ENCODE results near the gene TRIL.

The TRIL gene, protein sequence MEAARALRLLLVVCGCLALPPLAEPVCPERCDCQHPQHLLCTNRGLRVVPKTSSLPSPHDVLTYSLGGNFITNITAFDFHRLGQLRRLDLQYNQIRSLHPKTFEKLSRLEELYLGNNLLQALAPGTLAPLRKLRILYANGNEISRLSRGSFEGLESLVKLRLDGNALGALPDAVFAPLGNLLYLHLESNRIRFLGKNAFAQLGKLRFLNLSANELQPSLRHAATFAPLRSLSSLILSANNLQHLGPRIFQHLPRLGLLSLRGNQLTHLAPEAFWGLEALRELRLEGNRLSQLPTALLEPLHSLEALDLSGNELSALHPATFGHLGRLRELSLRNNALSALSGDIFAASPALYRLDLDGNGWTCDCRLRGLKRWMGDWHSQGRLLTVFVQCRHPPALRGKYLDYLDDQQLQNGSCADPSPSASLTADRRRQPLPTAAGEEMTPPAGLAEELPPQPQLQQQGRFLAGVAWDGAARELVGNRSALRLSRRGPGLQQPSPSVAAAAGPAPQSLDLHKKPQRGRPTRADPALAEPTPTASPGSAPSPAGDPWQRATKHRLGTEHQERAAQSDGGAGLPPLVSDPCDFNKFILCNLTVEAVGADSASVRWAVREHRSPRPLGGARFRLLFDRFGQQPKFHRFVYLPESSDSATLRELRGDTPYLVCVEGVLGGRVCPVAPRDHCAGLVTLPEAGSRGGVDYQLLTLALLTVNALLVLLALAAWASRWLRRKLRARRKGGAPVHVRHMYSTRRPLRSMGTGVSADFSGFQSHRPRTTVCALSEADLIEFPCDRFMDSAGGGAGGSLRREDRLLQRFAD

DNA sequence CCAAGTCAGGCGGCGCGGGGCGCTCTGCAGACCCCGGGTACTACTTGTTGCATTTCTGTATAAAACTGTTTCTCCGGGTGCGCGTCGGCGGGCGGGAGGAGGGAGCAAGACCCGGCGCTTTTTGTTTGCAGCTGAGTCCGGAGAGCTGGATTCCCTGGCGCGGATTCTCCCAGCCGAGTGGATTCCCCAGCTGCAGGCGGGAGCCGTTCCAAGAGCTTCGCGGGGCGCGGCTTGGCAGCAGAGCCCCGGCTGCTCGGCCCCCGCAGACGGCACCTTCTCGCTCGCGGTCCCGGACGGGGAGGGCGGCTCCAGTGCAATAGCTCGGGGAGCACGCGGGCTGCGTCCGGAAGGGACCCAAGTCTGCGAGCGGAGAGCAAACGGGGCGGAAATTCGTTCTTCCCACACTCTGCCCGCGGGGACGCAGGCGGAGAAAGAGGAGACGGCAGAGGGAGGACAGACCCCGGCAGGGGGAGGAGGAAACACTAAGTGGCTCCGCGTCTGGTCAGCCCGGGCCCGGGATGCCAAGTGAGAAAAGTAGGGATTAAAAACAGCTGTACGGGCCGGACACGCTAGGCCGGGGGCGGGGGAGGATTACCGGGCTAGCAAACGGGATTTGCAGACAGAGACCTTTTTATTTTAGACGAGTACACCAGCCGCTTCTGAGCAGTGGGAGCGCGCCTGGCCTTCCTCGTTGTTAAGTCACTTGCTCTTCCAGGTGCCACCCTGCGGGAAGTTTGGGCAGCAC lies at the start of gene TRIL:
TRIL (minus strand) TSS at position 96 of the 745 bp plus-strand sequence. CDS start 284 bp downstream, outside the sequence.
- DNase-seq, result peak; percentile 69
- Mint-ChIP-seq H3K27ac (no peak within 1 kb of the TSS), H3K9me3 (no peaks in the 10 kb centered on the region), H3K27me3 (ENCODE audit: low read depth, poor library complexity) (peaks cover 21% of the 10 kb centered on the region), H3K4me1 (peaks cover 59% of the 10 kb centered on the region), H3K36me3 (ENCODE audit: low read depth) (peaks cover 4% of the 10 kb centered on the region), H3K4me3 (peak within 1 kb of the TSS; percentile 89)
- TF ChIP-seq, protein P1, sequence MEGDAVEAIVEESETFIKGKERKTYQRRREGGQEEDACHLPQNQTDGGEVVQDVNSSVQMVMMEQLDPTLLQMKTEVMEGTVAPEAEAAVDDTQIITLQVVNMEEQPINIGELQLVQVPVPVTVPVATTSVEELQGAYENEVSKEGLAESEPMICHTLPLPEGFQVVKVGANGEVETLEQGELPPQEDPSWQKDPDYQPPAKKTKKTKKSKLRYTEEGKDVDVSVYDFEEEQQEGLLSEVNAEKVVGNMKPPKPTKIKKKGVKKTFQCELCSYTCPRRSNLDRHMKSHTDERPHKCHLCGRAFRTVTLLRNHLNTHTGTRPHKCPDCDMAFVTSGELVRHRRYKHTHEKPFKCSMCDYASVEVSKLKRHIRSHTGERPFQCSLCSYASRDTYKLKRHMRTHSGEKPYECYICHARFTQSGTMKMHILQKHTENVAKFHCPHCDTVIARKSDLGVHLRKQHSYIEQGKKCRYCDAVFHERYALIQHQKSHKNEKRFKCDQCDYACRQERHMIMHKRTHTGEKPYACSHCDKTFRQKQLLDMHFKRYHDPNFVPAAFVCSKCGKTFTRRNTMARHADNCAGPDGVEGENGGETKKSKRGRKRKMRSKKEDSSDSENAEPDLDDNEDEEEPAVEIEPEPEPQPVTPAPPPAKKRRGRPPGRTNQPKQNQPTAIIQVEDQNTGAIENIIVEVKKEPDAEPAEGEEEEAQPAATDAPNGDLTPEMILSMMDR (IDR thresholded peaks at IDR 0.05), result no peak

DNA sequence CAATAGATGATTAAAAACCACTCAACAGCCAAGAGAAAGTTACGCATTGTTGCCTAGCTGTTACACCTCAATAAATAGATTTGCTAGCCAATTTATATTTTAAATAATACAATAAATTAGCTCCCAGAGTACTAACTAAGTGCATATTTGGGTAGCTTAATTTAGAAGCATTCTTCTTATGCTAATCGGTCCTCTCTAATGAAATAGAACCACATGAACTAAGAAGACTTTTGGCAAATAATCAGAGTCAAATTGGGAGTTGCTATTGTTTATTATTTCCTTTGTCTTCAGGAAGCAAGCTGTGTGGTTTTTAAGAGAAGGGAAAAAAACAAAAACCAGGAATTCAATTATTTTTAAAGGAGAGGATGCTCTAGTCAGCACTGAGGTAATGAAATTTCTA lies 49.0 kb upstream of the TRIL start:
- Mint-ChIP-seq H3K27me3 (ENCODE audit: low read depth, poor library complexity) (no peaks in the 10 kb centered on the region), H3K4me3 (no peak overlapping the region), H3K9me3 (peaks cover 42% of the 10 kb centered on the region), H3K27ac (no peak overlapping the region), H3K4me1 (peaks cover 6% of the 10 kb centered on the region), H3K36me3 (ENCODE audit: low read depth) (peaks cover 62% of the 10 kb centered on the region)
- TF ChIP-seq, protein P1 (IDR thresholded peaks at IDR 0.05), result no peak
- DNase-seq, result no peak

DNA sequence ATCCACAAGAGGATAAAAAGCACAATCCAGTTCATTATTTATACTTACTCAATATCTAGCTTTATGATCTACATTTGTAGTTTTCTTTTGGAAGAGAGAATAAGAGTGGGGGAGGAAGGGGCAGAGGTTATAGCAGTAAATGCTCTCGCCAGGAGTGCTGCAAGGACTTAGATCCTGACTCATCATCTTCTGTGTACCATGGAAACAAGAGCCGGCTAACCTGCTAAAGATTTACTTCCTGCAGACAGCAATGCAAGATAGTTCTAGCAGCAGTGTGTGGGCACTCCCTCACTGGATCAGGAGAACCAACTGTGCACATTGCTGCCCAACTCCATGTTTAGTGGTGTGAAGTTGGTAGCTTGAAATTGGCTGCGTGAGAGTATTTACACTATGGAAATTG lies 47.7 kb upstream of the TRIL start:
- Mint-ChIP-seq H3K27me3 (ENCODE audit: low read depth, poor library complexity) (no peaks in the 10 kb centered on the region), H3K4me1 (peaks cover 19% of the 10 kb centered on the region), H3K9me3 (peaks cover 47% of the 10 kb centered on the region), H3K36me3 (ENCODE audit: low read depth) (peaks cover 68% of the 10 kb centered on the region), H3K27ac (no peak overlapping the region), H3K4me3 (no peak overlapping the region)
- TF ChIP-seq, protein P1 (IDR thresholded peaks at IDR 0.05), result no peak
- no peak for DNase-seq

DNA sequence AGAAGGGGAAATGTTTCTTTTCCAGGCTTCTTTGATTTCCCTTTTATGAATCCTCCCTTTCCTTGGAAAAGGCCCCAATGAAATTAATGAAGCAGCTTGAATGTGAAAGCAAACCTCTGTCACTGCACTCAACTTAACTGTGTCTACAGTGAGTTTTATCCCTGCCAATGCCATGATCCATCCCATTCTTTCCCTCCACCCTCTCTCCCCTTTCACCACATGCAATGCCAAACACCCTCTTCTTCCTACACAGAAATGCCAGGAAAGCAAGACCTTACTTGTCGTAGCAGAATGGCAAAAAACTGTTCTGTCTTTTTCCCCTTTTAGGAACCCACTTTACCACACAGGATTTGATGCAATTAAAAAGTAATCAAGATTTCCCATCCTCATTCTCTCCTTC lies 47.3 kb upstream of the TRIL start:
- TF ChIP-seq, protein P1 (IDR thresholded peaks at IDR 0.05), result no peak
- peaks cover 47% of the 10 kb centered on the region for H3K9me3 Mint-ChIP-seq
- H3K36me3 Mint-ChIP-seq (ENCODE audit: low read depth), result peaks cover 68% of the 10 kb centered on the region
- H3K27me3 Mint-ChIP-seq (ENCODE audit: low read depth, poor library complexity), result no peaks in the 10 kb centered on the region
- H3K27ac Mint-ChIP-seq, result no peak overlapping the region
- no peak overlapping the region for H3K4me3 Mint-ChIP-seq
- no peak for DNase-seq
- peaks cover 24% of the 10 kb centered on the region for H3K4me1 Mint-ChIP-seq

DNA sequence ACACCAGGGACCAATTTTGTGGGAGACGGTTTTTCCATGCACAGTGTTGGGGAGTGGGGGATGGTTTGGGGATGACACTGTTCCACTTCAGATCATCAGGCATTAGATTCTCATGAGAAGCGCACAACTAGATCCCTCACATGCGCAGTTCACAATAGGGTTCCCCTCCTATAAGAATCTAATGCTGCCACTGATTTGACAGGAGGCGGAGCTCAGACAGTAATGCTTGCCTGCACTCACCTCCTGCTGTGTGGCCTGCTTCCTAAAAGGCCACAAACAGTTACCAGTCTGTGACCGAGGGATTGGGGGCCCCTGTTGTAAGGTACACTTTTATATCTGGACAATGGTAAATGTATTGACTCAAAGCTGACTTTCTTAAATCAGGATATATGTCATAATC lies 45.6 kb upstream of the TRIL start:
- TF ChIP-seq, protein P1 (IDR thresholded peaks at IDR 0.05), result no peak
- H3K4me3 Mint-ChIP-seq, result no peak overlapping the region

More for the DNA sequence above, 45.6 kb upstream of the TRIL start:
- peaks cover 65% of the 10 kb centered on the region for H3K36me3 Mint-ChIP-seq (ENCODE audit: low read depth)
- H3K27me3 Mint-ChIP-seq (ENCODE audit: low read depth, poor library complexity), result no peaks in the 10 kb centered on the region
- H3K9me3 Mint-ChIP-seq, result peaks cover 50% of the 10 kb centered on the region
- H3K4me1 Mint-ChIP-seq, result peaks cover 41% of the 10 kb centered on the region
- DNase-seq, result no peak
- no peak overlapping the region for H3K27ac Mint-ChIP-seq

Data from nephron progenitor cell (in vitro differentiated cells).